Heart right ventricle (tissue), 16 donors: ENCODE results near the gene HSPA12A. TPM values are rescaled to one million over a fixed set of nuclear protein-coding genes. Genes with fewer than 3 reads are reported as not detected.

Experiments
- ATAC-seq, 8 donors: fragments of 200-7000 bp; cut with Tn5 transposase; one replicate each; pipeline ENCODE4 v1.9.1; 2020; ENCODE audit warnings: mild to moderate bottlenecking in 8 of 8, moderate library complexity in 8 of 8, moderate number of reproducible peaks in 1 of 8
- DNase-seq, 2 donors: peaks; one replicate each; pipeline ENCODE4 v3.0.0-alpha.2; 2020
- H3K27ac ChIP-seq, 10 donors: fragments of 200-600 bp; sonication (generic) in 2 of 10; one replicate each; pipeline versions ENCODE4 v1.5.0 to v1.8.0; 2020 to 2022; ENCODE audit warnings: mild to moderate bottlenecking in 3 of 10
- H3K27me3 ChIP-seq, 7 donors: fragments of 200-600 bp; one replicate each; pipeline ENCODE4 v1.8.0; 2021 to 2022; ENCODE audit warnings: mild to moderate bottlenecking in 2 of 7
- H3K36me3 ChIP-seq, 9 donors: fragments of 200-600 bp; sonication (generic) in 1 of 9; one replicate each; pipeline versions ENCODE4 v1.5.0 to v1.8.0; 2020 to 2022; ENCODE audit warnings: mild to moderate bottlenecking in 2 of 9
- H3K4me1 ChIP-seq, 9 donors: fragments of 200-600 bp; sonication (generic) in 1 of 9; one replicate each; pipeline versions ENCODE4 v1.5.0 to v1.8.0; 2020 to 2022; ENCODE audit warnings: mild to moderate bottlenecking in 4 of 9
- H3K4me3 ChIP-seq, 10 donors: fragments of 200-600 bp; sonication (generic) in 2 of 10; one replicate each; pipeline versions ENCODE4 v1.5.0 to v1.8.0; 2020 to 2022; ENCODE audit warnings: mild to moderate bottlenecking in 7 of 10, moderate library complexity in 2 of 10
- H3K9me3 ChIP-seq, 11 donors: fragments of 200-600 bp in 10 of 11; sonication (generic) in 2 of 11; one replicate each; pipeline versions ENCODE4 v1.5.0 to v1.8.0; 2013 to 2022; ENCODE audit warnings: mild to moderate bottlenecking in 2 of 11, control low read depth in 1 of 11, moderate library complexity in 1 of 11
- CTCF ChIP-seq, 9 donors: fragments of 200-600 bp; sonication (generic) in 2 of 9; IDR thresholded peaks; one replicate each; pipeline versions ENCODE4 v1.5.0 to v1.8.0; 2021 to 2022; ENCODE audit warnings: antibody characterized with exemption in 9 of 9, mild to moderate bottlenecking in 5 of 9, moderate library complexity in 1 of 9
- WGBS, 2 donors: extraction: QIAGEN DNeasy Blood & Tissue Kit; methylation state at CpG; one replicate each; pipeline ENCODE4 v1.1.7; 2013; ENCODE audit warnings: inconsistent platforms in 1 of 2; 5-methylcytosine and 5-hydroxymethylcytosine counted together
- intact Hi-C, 10 donors: fragments of 100-400 bp; cut with DNase I; formaldehyde crosslinking; loops; one replicate each; pipeline versions ENCODE4 v1.11.1 to v1.14.2; 2022
- polyA plus RNA-seq, 2 donors: library from polyadenylated mRNA; stranded (reverse); fragments of 200-250 nt; gene quantifications; one replicate each; pipeline ENCODE4 v1.2.3, GENCODE V29; 2013
- total RNA-seq, 10 donors: library from RNA; stranded (reverse); fragmentation: NEBNext Ultra II Directional in 3 of 10; extraction: Animal tissue kit (Norgen Biotek cat#: 25700) in 3 of 10; gene quantifications; one replicate each; pipeline versions ENCODE4 v1.2.1 to v1.2.4, GENCODE V29; 2021 to 2023
- donor health status: Arrhythmogenic right ventricular cardiomyopathy.
- donor health status: ischemic (EF 13 %, LVEDD 7.1; RV severe dilation, severe dysfunction).
- donor health status: healthy with polysubstance abuse.
- donor health status: DM: no; HTN: yes; CAD: no.
- donor health status: DM: no; HTN: no; CAD: no.
- donor health status: ischemic (EF 25% LVEDD 6.9; RV normal size, moderate dysfunction).
- donor health status: ischemic (EF 25% LVEDD 5.7; RV mildly dilated, moderate dysfunction).
- donor health status: healthy.
- donor health status: DM: yes; HTN: yes; CAD: no.
- donor health status: Ischemic cardiomyopathy.
- donor health status: ischemic (EF 35%, LVEDD 5.7; RV mildly dilated, moderate dysfunction).
- donor health status: nonischemic (EF 11% LVEDD 7.7; RV severe dilation, severe dysfunction).
- donor health status: DM: yes; HTN: yes; CAD: no.
- donor health status: PGD.
- donor health status: ischemic (EF 29% LVEDD 5.4; RV normal size, mild dysfunction).
- donor health status: nonischemic (EF 23%, LVEDD 6.1; RV moderate dilation, normal function).

Gene HSPA12A
- total and polyA plus RNA-seq, 12 donors = 5.1 to 18.1 (median 10.2) TPM

GRCh38 chr10:116698364-116698763 is 44.0 kb downstream of the HSPA12A start:
- intact Hi-C loops = loop anchor here in 1 of 10 donors (10.0 kb wide), 1 partner anchor 46 kb away; the partner anchor contains the start of gene HSPA12A
- H3K36me3 ChIP-seq = peaks cover 0 to 11% (median 0%) of the 10 kb centered on the region in 9 donors
- peaks cover 0 to 24% (median 0%) of the 10 kb centered on the region in 9 donors for H3K4me1 ChIP-seq
- no peak for ATAC-seq
- H3K27ac ChIP-seq = no peak overlapping the region
- DNase-seq = no peak
- TF ChIP-seq CTCF (IDR thresholded peaks at IDR 0.05) = no peak
- no peaks in the 10 kb centered on the region for H3K27me3 ChIP-seq
- no peak overlapping the region for H3K4me3 ChIP-seq
- 90 to 96% methylated on average over 9 of the region's 9 CpGs for WGBS, 2 donors
- no peaks in the 10 kb centered on the region for H3K9me3 ChIP-seq

- Histone ChIP-seq H3K4me1 (peaks cover 0 to 24% (median 0%) of the 10 kb centered on the region in 9 donors), H3K27me3 (no peaks in the 10 kb centered on the region), H3K4me3 (no peak overlapping the region), H3K36me3 (peaks cover 0 to 11% (median 0%) of the 10 kb centered on the region in 9 donors), H3K27ac (no peak overlapping the region), H3K9me3 (no peaks in the 10 kb centered on the region)
- 75 to 85% methylated on average over 7 of the region's 7 CpGs for WGBS, 2 donors
- DNase-seq (no peak), ATAC-seq (no peak)
- intact Hi-C loops = loop anchor here in 1 of 10 donors (10.0 kb wide), 1 partner anchor 47 kb away; the partner anchor contains the start of gene HSPA12A
- TF ChIP-seq CTCF (IDR thresholded peaks at IDR 0.05) = no peak
Measured at GRCh38 chr10:116697816-116698215, 44.5 kb downstream of the HSPA12A start.

GRCh38 chr10:116696919-116697318 is 45.4 kb downstream of the HSPA12A start:
- H3K4me1 ChIP-seq = peaks cover 0 to 32% (median 6%) of the 10 kb centered on the region in 9 donors
- WGBS, 2 donors = 90% methylated on average over 1 of the region's 1 CpG
- intact Hi-C loops = loop anchor here in 1 of 10 donors (10.0 kb wide), 1 partner anchor 48 kb away; the partner anchor contains the start of gene HSPA12A
- TF ChIP-seq CTCF (IDR thresholded peaks at IDR 0.05) = no peak
- no peaks in the 10 kb centered on the region for H3K27me3 ChIP-seq
- no peaks in the 10 kb centered on the region for H3K9me3 ChIP-seq
- H3K4me3 ChIP-seq = no peak overlapping the region
- no peak for DNase-seq
- H3K36me3 ChIP-seq = peaks cover 0 to 11% (median 0%) of the 10 kb centered on the region in 9 donors
- ATAC-seq = no peak
- H3K27ac ChIP-seq = no peak overlapping the region

- peaks cover 8 to 53% (median 25%) of the 10 kb centered on the region in 9 donors for H3K4me1 ChIP-seq
- ATAC-seq (no peak), DNase-seq (no peak)
- H3K4me3 ChIP-seq = no peak overlapping the region
- H3K27ac ChIP-seq = no peak overlapping the region
- H3K27me3 ChIP-seq = no peaks in the 10 kb centered on the region
- H3K9me3 ChIP-seq = no peaks in the 10 kb centered on the region
- TF ChIP-seq CTCF (IDR thresholded peaks at IDR 0.05) = no peak
- 83 to 85% methylated on average over 3 of the region's 3 CpGs for WGBS, 2 donors
- intact Hi-C loops = loop anchor here in 5 of 10 donors (5.0 to 10.0 kb wide), 4 partner anchors 42 to 77 kb away; partner anchors contain the start of gene HSPA12A (in 3 of the 5)
- peaks cover 0 to 11% (median 0%) of the 10 kb centered on the region in 9 donors for H3K36me3 ChIP-seq
Measured at GRCh38 chr10:116694927-116695268, 47.5 kb downstream of the HSPA12A start.
